ENCODE measurements around the gene LPIN2. TPM values are rescaled to one million over a fixed set of nuclear protein-coding genes. Genes with fewer than 3 reads are reported as not detected.

LPIN2 gene
- total and polyA plus RNA-seq, 4 donors = 58.6 to 284 (median 103) TPM

GRCh38 chr18:3053081-3053480 lies 40.1 kb upstream of the LPIN2 start:
- DNase-seq (ENCODE audit: low spot score) = no peak
- TF ChIP-seq FOXA1 (IDR thresholded peaks at IDR 0.05) (no peak), RAD21 (IDR thresholded peaks at IDR 0.05) (no peak), SP1 (IDR thresholded peaks at IDR 0.05) (no peak), NR2F2 (IDR thresholded peaks at IDR 0.05) (no peak), ZBTB33 (IDR thresholded peaks at IDR 0.05) (no peak), REST (IDR thresholded peaks at IDR 0.05) (no peak), JUND (IDR thresholded peaks at IDR 0.05) (no peak), FOXA2 (IDR thresholded peaks at IDR 0.05) (no peak), TAF1 (conservative IDR thresholded peaks at IDR 0.05) (no peak), ATF3 (IDR thresholded peaks at IDR 0.05) (no peak), HNF4G (IDR thresholded peaks at IDR 0.05) (no peak), CTCF (IDR thresholded peaks at IDR 0.05; ENCODE audit: low read depth, low read length, missing input control) (no peak), HNF4A (conservative IDR thresholded peaks at IDR 0.05) (no peak)
- WGBS = 95% methylated on average over 4 of the region's 4 CpGs

GRCh38 chr18:3052411-3052758 lies 39.4 kb upstream of the LPIN2 start:
- H3K27ac ChIP-seq (ENCODE audit: low read depth in 1 of 2, low read length in 2 of 2) = peak overlapping the region; percentile 60 to 62
- H3K27me3 ChIP-seq (ENCODE audit: control insufficient read depth in 4 of 4, insufficient read depth in 4 of 4, low read length in 3 of 4) = no peaks in the 10 kb centered on the region
- H3K4me1 ChIP-seq (ENCODE audit: control insufficient read depth in 4 of 4, insufficient read depth in 4 of 4, low read length in 3 of 4) = peaks cover 0 to 14% (median 3%) of the 10 kb centered on the region in 4 donors
- 47% methylated on average over 2 of the region's 2 CpGs for WGBS
- no peak for TF ChIP-seq JUND (IDR thresholded peaks at IDR 0.05)
- TF ChIP-seq RAD21 (IDR thresholded peaks at IDR 0.05) = peak in 1 of 2 donors; percentile 1
- TF ChIP-seq FOXA1 (IDR thresholded peaks at IDR 0.05) = no peak
- no peaks in the 10 kb centered on the region for H3K9me3 ChIP-seq (ENCODE audit: control insufficient read depth in 4 of 4, low read length in 3 of 4)
- no peak for DNase-seq (ENCODE audit: low spot score)
- no peaks in the 10 kb centered on the region for H3K36me3 ChIP-seq (ENCODE audit: control insufficient read depth in 4 of 4, insufficient read depth in 3 of 4, low read depth in 1 of 4, low read length in 3 of 4)
- H3K9ac ChIP-seq (ENCODE audit: low read depth in 1 of 2, low read length in 2 of 2) = no peak overlapping the region
- H3K4me3 ChIP-seq (ENCODE audit: low read depth in 1 of 3, low read length in 3 of 3) = no peak overlapping the region

More at GRCh38 chr18:3053081-3053480, 40.1 kb upstream of the LPIN2 start:
- Histone ChIP-seq H3K27ac (ENCODE audit: low read depth in 1 of 2, low read length in 2 of 2) (no peak overlapping the region), H3K4me3 (ENCODE audit: low read depth in 1 of 3, low read length in 3 of 3) (no peak overlapping the region), H3K36me3 (ENCODE audit: control insufficient read depth in 4 of 4, insufficient read depth in 3 of 4, low read depth in 1 of 4, low read length in 3 of 4) (no peaks in the 10 kb centered on the region), H3K4me1 (ENCODE audit: control insufficient read depth in 4 of 4, insufficient read depth in 4 of 4, low read length in 3 of 4) (peaks cover 0 to 14% (median 3%) of the 10 kb centered on the region in 4 donors), H3K27me3 (ENCODE audit: control insufficient read depth in 4 of 4, insufficient read depth in 4 of 4, low read length in 3 of 4) (no peaks in the 10 kb centered on the region), H3K9ac (ENCODE audit: low read depth in 1 of 2, low read length in 2 of 2) (no peak overlapping the region), H3K9me3 (ENCODE audit: control insufficient read depth in 4 of 4, low read length in 3 of 4) (no peaks in the 10 kb centered on the region)
